H9 (cell line): Measurements from ENCODE around the gene DMBT1. TPM values are rescaled to one million over a fixed set of nuclear protein-coding genes. Genes with fewer than 3 reads are reported as not detected.

Experiments used
- DNase-seq: peaks from one replicate; pipeline ENCODE4 v3.0.0-alpha.2; 2017
- H2AFZ ChIP-seq: one replicate; pipeline ENCODE4 v1.6.1; 2013; ENCODE audit warnings: mild to moderate bottlenecking, low read length, control low read depth, moderate library complexity
- H2AK5ac ChIP-seq: 2 replicates; pipeline ENCODE4 v1.6.1; 2013; ENCODE audit warnings: low read length, control low read depth, mixed read lengths; ENCODE audit not compliant: insufficient read length
- H2BK120ac ChIP-seq: one replicate; pipeline ENCODE4 v1.6.1; 2013; ENCODE audit warnings: low read depth, mild to moderate bottlenecking, low read length, control low read depth, inconsistent platforms; ENCODE audit not compliant: poor library complexity, severe bottlenecking
- H2BK12ac ChIP-seq: 2 replicates; pipeline ENCODE4 v1.6.1; 2013; ENCODE audit warnings: low read length, control low read depth, mixed read lengths, low read depth; ENCODE audit not compliant: insufficient read length
- H2BK15ac ChIP-seq: 2 replicates; pipeline ENCODE4 v1.6.1; 2013; ENCODE audit warnings: low read depth, low read length, control low read depth
- H2BK20ac ChIP-seq: one replicate; pipeline ENCODE4 v1.6.1; 2013; ENCODE audit warnings: low read depth, mild to moderate bottlenecking, low read length, control low read depth, inconsistent platforms; ENCODE audit not compliant: poor library complexity, severe bottlenecking
- H2BK5ac ChIP-seq: 2 replicates; pipeline ENCODE4 v1.6.1; 2013; ENCODE audit warnings: low read length, control low read depth, mixed read lengths; ENCODE audit not compliant: insufficient read length
- H3K14ac ChIP-seq: 2 replicates; pipeline ENCODE4 v1.6.1; 2013; ENCODE audit warnings: low read length, control low read depth; ENCODE audit not compliant: insufficient read depth
- H3K18ac ChIP-seq: 2 replicates; pipeline ENCODE4 v1.6.1; 2013; ENCODE audit warnings: low read depth, mild to moderate bottlenecking, mixed read lengths, low read length, control low read depth; ENCODE audit not compliant: insufficient read length
- H3K23ac ChIP-seq: 2 replicates; pipeline ENCODE4 v1.6.1; 2013; ENCODE audit warnings: low read length, control low read depth, mixed read lengths, low read depth; ENCODE audit not compliant: insufficient read length
- H3K23me2 ChIP-seq: 2 replicates; pipeline ENCODE4 v1.6.1; 2013; ENCODE audit warnings: low read depth, mild to moderate bottlenecking, mixed read lengths, low read length, control low read depth; ENCODE audit not compliant: insufficient read length, poor library complexity, severe bottlenecking
- H3K27ac ChIP-seq: 2 replicates; pipeline ENCODE4 v1.5.1; 2013; ENCODE audit warnings: low read length, control low read depth, mixed read lengths, low read depth; ENCODE audit not compliant: insufficient read length
- H3K27me3 ChIP-seq: 2 replicates; pipeline ENCODE4 v1.6.1; 2013; ENCODE audit warnings: low read length, control low read depth, inconsistent platforms; ENCODE audit not compliant: insufficient read depth
- H3K4ac ChIP-seq: 2 replicates; pipeline ENCODE4 v1.6.1; 2013; ENCODE audit warnings: low read depth, mild to moderate bottlenecking, control low read depth, inconsistent platforms, low read length, moderate library complexity
- H3K4me1 ChIP-seq: 2 replicates; pipeline ENCODE4 v1.6.1; 2013; ENCODE audit warnings: low read length, control low read depth, inconsistent platforms; ENCODE audit not compliant: insufficient read depth
- H3K4me2 ChIP-seq: 2 replicates; pipeline ENCODE4 v1.6.1; 2013; ENCODE audit warnings: low read length, control low read depth, mixed read lengths; ENCODE audit not compliant: insufficient read length, insufficient read depth
- H3K56ac ChIP-seq: 2 replicates; pipeline ENCODE4 v1.6.1; 2013; ENCODE audit warnings: low read depth, mild to moderate bottlenecking, mixed read lengths, low read length, control low read depth; ENCODE audit not compliant: insufficient read length
- H3K79me1 ChIP-seq: 2 replicates; pipeline ENCODE4 v1.6.1; 2013; ENCODE audit warnings: low read depth, mild to moderate bottlenecking, moderate library complexity, low read length, control low read depth, inconsistent platforms; ENCODE audit not compliant: insufficient read depth, poor library complexity, severe bottlenecking
- H3K79me2 ChIP-seq: 2 replicates; pipeline ENCODE4 v1.6.1; 2013; ENCODE audit warnings: low read length, control low read depth, inconsistent platforms; ENCODE audit not compliant: insufficient read depth
- H3K9ac ChIP-seq: 2 replicates; pipeline ENCODE4 v1.6.1; 2013; ENCODE audit warnings: low read length, control low read depth, mixed read lengths; ENCODE audit not compliant: insufficient read length; ENCODE audit errors: extremely low read depth
- H3K9me3 ChIP-seq: one replicate; pipeline ENCODE4 v1.6.1; 2013; ENCODE audit warnings: low read depth, low read length, inconsistent platforms; ENCODE audit not compliant: control insufficient read depth
- H3T11ph ChIP-seq: one replicate; pipeline ENCODE4 v1.6.1; 2013; ENCODE audit warnings: mild to moderate bottlenecking, low read length, control low read depth, inconsistent platforms
- H4K20me1 ChIP-seq: one replicate; pipeline ENCODE4 v1.6.1; 2013; ENCODE audit not compliant: control insufficient read depth, insufficient read length, insufficient read depth
- H4K5ac ChIP-seq: 2 replicates; pipeline ENCODE4 v1.6.1; 2013; ENCODE audit warnings: low read depth, mild to moderate bottlenecking, mixed read lengths, low read length, control low read depth; ENCODE audit not compliant: insufficient read length
- H4K8ac ChIP-seq: replicated peaks from 2 replicates; pipeline ENCODE4 v1.6.1; 2013; ENCODE audit warnings: low read length, control low read depth, mixed read lengths, low read depth; ENCODE audit not compliant: insufficient read length
- H4K91ac ChIP-seq: 2 replicates; pipeline ENCODE4 v1.6.1; 2013; ENCODE audit warnings: low read depth, mild to moderate bottlenecking, moderate library complexity, mixed read lengths, low read length, control low read depth; ENCODE audit not compliant: insufficient read length
- H3K27ac Mint-ChIP-seq, 3 experiments: 2 replicates in 2 of 3; 3 replicates in 1 of 3; pipeline ENCODE4 v1.8.0; 2020 to 2021; ENCODE audit warnings: mixed read lengths in 3 of 3, mild to moderate bottlenecking in 1 of 3, moderate library complexity in 1 of 3
- H3K27me3 Mint-ChIP-seq: 2 replicates; pipeline ENCODE4 v1.8.0; 2021; ENCODE audit warnings: low read depth, mild to moderate bottlenecking, moderate library complexity, mixed read lengths
- H3K36me3 Mint-ChIP-seq, 3 experiments: 2 replicates in 2 of 3; 3 replicates in 1 of 3; pipeline ENCODE4 v1.8.0; 2020 to 2021; ENCODE audit warnings: low read depth in 3 of 3, mixed read lengths in 3 of 3; ENCODE audit not compliant: insufficient read depth in 1 of 3
- H3K4me1 Mint-ChIP-seq, 2 experiments: 2 replicates each; pipeline ENCODE4 v1.8.0; 2020; ENCODE audit warnings: mixed read lengths in 2 of 2
- H3K4me3 Mint-ChIP-seq, 2 experiments: 2 replicates in 1 of 2; 3 replicates in 1 of 2; pipeline ENCODE4 v1.8.0; 2020 to 2021; ENCODE audit warnings: mild to moderate bottlenecking in 2 of 2, mixed read lengths in 2 of 2, moderate library complexity in 1 of 2
- H3K9me3 Mint-ChIP-seq, 2 experiments: 2 replicates in 1 of 2; 3 replicates in 1 of 2; pipeline ENCODE4 v1.8.0; 2020; ENCODE audit warnings: mild to moderate bottlenecking in 2 of 2, mixed read lengths in 2 of 2, moderate library complexity in 1 of 2
- CTCF ChIP-seq: fragments of 200-600 bp; sonication (generic); conservative IDR thresholded peaks from 3 replicates; pipeline ENCODE4 v1.8.0; 2021; ENCODE audit warnings: antibody characterized with exemption, mild to moderate bottlenecking
- WGBS: extraction: QIAGEN DNeasy Blood & Tissue Kit; methylation state at CpG from one replicate; pipeline ENCODE4 v1.1.7; 2013; ENCODE audit warnings: missing lambda C conversion rate, low lambda C conversion rate, mixed read lengths; ENCODE audit not compliant: insufficient read length; ENCODE audit errors: extremely low coverage; 5-methylcytosine and 5-hydroxymethylcytosine counted together
- total RNA-seq: library from RNA; stranded (reverse); gene quantifications from 2 replicates; pipeline ENCODE4 v1.2.1, GENCODE V29; 2021

DMBT1 gene
- total RNA-seq, 1 experiment from 2014 or later: 0.04 TPM

GRCh38 chr10:122591736-122592135 lies 31.2 kb downstream of the DMBT1 start:
- Histone ChIP-seq H2AK5ac (no peak overlapping the region), H3K4me1 (no peaks in the 10 kb centered on the region), H3K27ac (no peak overlapping the region), H3K9me3 (no peaks in the 10 kb centered on the region), H2BK15ac (no peak overlapping the region), H4K91ac (no peak overlapping the region), H2BK20ac (no peak overlapping the region), H4K8ac (no peak overlapping the region), H3K4me2 (no peak overlapping the region), H3K23me2 (no peaks in the 10 kb centered on the region), H2BK120ac (no peak overlapping the region), H3K27me3 (no peaks in the 10 kb centered on the region), H3K79me1 (no peaks in the 10 kb centered on the region), H2BK5ac (no peak overlapping the region), H3T11ph (no peak overlapping the region), H3K23ac (no peak overlapping the region), H4K5ac (no peak overlapping the region), H3K4ac (no peak overlapping the region), H4K20me1 (no peaks in the 10 kb centered on the region), H3K18ac (no peak overlapping the region), H3K79me2 (no peaks in the 10 kb centered on the region), H3K56ac (no peak overlapping the region), H2BK12ac (no peak overlapping the region), H2AFZ (no peak overlapping the region), H3K9ac (no peak overlapping the region), H3K14ac (no peak overlapping the region)
- Mint-ChIP-seq H3K4me1 (no peaks in the 10 kb centered on the region), H3K9me3 (peaks cover 0 to 5% of the 10 kb centered on the region in 2 experiments; a peak in 4 of 5 replicates), H3K27ac (no peak overlapping the region), H3K27me3 (peaks cover 8% of the 10 kb centered on the region), H3K36me3 (no peaks in the 10 kb centered on the region; a peak in 1 of 7 replicates), H3K4me3 (no peak overlapping the region; a peak in 1 of 5 replicates)
- no peak for TF ChIP-seq CTCF
- DNase-seq: no peak
- no CpG with 5 or more reads among the region's 3 CpGs for WGBS
